Embryonic facial prominence (tissue), 1 donor: Measurements from ENCODE around the gene CFAP99.

Experiments used
- DNase-seq: peaks from one replicate; pipeline ENCODE4 v3.0.0-alpha.2; 2016; ENCODE audit errors: extremely low spot score

The CFAP99 gene

GRCh38 chr4:2390784-2391421 is 27.9 kb upstream of the CFAP99 start:
- DNase-seq = no peak

GRCh38 chr4:2393353-2394270 is 25.1 kb upstream of the CFAP99 start:
- no peak for DNase-seq

- DNase-seq = no peak
Observed at GRCh38 chr4:2394528-2394927, 24.2 kb upstream of the CFAP99 start.

GRCh38 chr4:2395038-2395437 is 23.7 kb upstream of the CFAP99 start:
- DNase-seq = no peak

- DNase-seq = no peak
Observed at GRCh38 chr4:2395584-2395983, 23.2 kb upstream of the CFAP99 start.

- no peak for DNase-seq
Observed at GRCh38 chr4:2396781-2397368, 21.9 kb upstream of the CFAP99 start.

GRCh38 chr4:2397596-2398379 is 21.0 kb upstream of the CFAP99 start:
- no peak for DNase-seq

- DNase-seq = no peak
Observed at GRCh38 chr4:2399216-2399615, 19.5 kb upstream of the CFAP99 start.

GRCh38 chr4:2399631-2400190 is 19.0 kb upstream of the CFAP99 start:
- no peak for DNase-seq

- no peak for DNase-seq
Observed at GRCh38 chr4:2400841-2401609, 17.7 kb upstream of the CFAP99 start.

GRCh38 chr4:2401610-2401983 is 17.2 kb upstream of the CFAP99 start:
- DNase-seq = no peak

- DNase-seq = no peak
Observed at GRCh38 chr4:2402048-2402842, 16.5 kb upstream of the CFAP99 start.

- DNase-seq = no peak
Observed at GRCh38 chr4:2402941-2403340, 15.8 kb upstream of the CFAP99 start.

GRCh38 chr4:2406406-2406805 is 12.3 kb upstream of the CFAP99 start:
- DNase-seq = no peak

GRCh38 chr4:2406920-2407319 is 11.8 kb upstream of the CFAP99 start:
- DNase-seq = no peak

GRCh38 chr4:2407991-2408342 is 10.8 kb upstream of the CFAP99 start:
- no peak for DNase-seq

GRCh38 chr4:2408401-2408958 is 10.3 kb upstream of the CFAP99 start:
- DNase-seq = no peak

GRCh38 chr4:2408976-2409375 is 9.8 kb upstream of the CFAP99 start:
- no peak for DNase-seq

GRCh38 chr4:2409381-2409783 is 9.4 kb upstream of the CFAP99 start:
- DNase-seq = no peak
